SH-SY5Y (cell line): ENCODE data around the gene MARCHF10.

Experiments
- GATA2 ChIP-seq: IDR thresholded peaks from 2 replicates; pipeline ENCODE4 v1.6.1; 2011; ENCODE audit warnings: mild to moderate bottlenecking, low read depth, low read length
- GATA3 ChIP-seq: IDR thresholded peaks from 2 replicates; pipeline ENCODE4 v1.6.1; 2011; ENCODE audit warnings: low read depth, mild to moderate bottlenecking, low read length, moderate library complexity

DNA sequence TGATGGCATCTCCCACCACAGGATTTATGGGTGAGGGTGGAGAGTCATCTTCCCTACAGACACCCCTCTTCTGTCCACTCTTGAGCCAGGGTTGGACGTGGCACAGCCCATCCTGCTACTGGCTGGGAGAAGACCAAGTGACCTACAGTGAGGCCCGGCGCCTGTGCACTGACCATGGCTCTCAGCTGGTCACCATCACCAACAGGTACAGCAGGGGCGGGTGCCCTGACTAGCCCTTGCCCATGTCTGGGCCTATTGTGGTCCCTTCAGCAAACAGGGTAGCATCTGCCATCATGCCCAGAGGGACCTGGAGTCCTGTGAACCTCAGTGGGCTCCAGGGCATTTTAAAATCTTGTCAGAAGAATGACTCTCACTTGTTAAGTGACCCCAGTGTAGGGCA, 132.4 kb downstream of the MARCHF10 start:
- TF ChIP-seq GATA2: no peak
- no peak for TF ChIP-seq GATA3
